HG02981 (cell line): Measurements from ENCODE around the gene ANGPTL2.

Source experiments
- ATAC-seq: cut with Tn5 transposase; IDR thresholded peaks from one replicate; pipeline ENCODE4 v1.9.1; 2021; ENCODE audit warnings: mild to moderate bottlenecking, moderate library complexity; ENCODE audit not compliant: unreplicated experiment

The ANGPTL2 gene

DNA sequence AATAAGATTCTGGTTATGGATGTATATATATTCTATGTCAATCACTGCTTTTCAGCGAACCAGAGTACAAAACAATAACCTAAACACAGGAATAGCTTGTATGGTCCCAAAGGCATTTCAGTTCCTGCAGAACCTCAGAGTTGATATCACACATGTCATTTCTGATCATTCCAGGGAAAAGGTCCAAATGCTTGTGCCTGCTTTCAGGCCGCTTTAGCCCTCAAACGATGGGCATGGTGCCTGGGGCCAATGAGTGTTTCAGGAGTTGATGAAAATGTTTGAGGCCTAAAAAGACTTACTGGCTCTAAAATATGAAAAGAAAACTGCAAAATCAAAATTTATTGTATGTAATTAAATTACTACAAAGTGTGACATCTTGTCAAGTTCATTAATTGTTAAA is 22.8 kb downstream of the ANGPTL2 start:
- no peak for ATAC-seq

DNA sequence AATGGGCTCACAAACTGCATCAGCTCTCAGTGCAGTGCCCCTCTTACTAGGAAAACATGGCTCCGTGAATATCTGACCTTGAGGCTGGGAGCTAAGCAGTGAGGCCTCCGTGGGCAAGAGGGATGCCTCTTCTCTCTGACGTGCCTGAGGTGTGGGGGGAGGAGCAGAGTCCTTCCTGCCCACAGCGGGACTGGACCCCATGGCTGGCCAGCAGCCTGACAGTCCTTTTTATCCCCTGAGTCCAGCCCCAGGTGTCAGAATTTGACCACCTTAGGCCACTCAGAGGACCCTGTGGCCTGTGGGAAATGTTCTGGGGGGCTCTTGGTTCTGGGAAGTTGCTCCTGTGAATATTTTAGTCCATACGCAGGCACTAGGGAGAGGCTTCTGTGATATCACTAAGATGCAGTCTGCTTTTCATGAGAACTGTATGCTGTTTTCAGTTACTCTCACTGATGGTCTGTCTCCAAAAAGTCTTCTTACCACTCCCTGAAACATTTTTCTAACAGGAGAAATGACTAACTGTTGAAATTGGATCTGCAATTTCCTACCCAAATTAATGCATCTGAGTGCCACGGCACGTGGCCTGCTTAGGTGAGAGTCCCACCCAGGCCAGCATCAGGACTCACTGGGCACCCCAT is 23.4 kb downstream of the ANGPTL2 start:
- ATAC-seq = no peak

DNA sequence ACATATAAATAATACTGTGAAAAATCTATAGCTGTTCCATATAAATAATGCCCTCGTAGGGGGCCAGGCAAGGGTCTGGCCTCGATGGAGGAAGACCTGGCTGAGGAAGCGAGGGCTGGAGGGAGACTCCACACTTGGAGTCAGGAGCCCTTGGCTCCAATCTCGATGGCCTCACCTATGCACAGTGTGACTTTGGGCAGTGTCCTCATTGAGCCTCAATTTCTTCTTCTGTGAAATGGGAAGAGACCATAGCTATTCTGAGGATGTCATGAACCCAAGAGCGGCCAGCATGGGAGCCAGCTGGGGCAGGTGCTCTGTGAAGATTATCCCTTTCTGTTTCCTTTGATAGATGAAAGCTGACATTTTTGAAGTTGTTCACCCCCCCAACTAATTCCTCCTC is 24.8 kb downstream of the ANGPTL2 start:
- no peak for ATAC-seq

DNA sequence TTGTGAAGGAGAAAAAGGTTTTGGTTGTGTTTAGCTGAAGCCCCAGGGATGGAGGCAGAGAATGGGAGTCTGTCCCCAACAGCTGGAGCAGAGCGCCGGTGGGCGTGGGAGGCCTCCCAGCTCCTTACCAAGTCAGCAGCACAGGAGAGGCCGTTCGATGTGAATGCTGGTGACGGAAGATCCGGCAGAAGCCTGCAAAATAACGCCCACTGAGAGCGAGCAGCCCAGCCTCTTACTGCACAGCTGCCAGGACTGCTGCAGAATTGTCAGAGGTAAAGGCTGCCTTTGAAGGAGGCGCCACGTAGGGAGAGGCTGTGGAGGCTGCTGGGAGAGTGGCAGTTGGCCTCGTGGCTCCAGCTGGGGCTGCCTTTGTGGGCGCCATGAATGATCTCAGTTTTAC is 26.2 kb downstream of the ANGPTL2 start:
- ATAC-seq = no peak

DNA sequence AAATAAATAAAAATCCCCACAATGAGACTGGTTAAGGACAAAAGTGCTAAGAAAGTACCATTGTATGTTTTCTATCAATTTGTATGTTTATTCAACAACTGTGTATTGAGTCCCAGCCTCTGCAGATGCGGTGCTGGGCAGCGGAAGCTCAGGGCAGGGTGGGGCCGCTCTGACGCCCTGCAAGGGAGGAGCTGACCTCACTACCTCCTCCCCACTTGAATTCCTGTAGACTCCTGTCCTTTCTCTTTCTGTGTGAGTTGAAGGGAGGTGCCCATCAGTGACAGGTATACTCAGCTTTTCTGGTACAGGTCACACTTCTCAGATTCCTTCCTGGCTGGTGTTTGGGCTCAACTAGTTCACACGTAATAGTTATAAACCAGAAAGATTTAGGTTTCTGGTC is 27.0 kb downstream of the ANGPTL2 start:
- ATAC-seq = no peak

DNA sequence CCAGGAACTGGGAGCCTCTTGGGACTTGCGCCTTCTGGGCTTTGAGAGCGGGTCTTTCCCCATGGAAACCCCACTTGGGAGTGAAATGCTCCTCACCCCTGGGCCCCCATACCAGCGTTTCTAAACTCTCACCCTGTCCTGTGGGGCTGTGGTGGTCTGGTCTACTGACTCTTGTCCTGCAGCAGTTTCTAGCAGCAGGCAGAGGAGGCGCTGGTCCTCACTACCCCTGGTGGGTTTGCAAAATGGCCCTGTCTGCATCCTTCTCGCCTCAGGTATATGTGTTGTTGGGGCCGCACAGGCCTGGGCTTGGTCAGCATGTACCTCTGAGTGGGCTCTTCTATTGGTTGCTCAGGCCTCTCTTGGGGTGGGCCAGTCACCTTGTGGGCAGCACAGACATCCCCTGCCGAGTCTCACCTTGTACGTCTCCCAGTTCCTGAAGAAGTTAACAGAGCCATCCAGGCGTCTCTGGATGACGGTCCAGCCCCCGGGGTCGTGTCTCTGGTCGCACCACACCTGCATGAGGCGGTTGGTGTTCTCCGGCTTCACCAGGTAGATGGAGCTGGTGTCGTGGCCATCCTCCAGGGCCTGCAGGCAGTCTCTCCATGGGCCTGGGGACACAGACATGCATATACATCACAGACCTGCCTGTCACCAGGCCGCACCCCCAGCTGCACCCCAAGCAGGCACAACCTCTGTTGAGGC is 29.0 kb downstream of the ANGPTL2 start:
- no peak for ATAC-seq

DNA sequence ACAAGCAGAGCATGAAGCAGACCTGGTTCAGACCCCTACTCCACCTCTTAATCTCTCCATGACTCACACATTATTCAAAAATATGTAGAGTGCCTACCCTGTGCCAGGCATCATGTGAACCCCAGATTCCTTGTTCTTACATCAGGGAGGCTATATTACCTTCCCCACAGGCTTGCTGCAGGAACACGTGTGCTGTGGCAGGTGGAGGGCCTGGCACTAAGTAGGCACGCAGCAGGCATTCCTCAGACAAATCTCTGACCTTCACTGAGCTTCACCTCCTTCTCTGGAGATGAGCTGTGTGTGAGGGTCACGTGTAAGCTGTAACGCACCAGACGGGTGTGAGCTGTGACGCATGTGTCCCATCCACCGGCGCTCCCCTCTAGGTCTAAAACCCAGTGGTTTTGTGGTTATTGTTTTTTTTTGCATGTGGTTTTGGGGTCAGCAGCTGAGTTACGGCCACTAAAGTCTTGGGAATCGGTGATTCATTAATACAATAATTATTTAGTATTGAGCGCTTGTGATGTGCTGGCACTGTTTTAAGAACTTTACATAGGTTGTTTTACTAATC is 30.3 kb downstream of the ANGPTL2 start:
- ATAC-seq = no peak

DNA sequence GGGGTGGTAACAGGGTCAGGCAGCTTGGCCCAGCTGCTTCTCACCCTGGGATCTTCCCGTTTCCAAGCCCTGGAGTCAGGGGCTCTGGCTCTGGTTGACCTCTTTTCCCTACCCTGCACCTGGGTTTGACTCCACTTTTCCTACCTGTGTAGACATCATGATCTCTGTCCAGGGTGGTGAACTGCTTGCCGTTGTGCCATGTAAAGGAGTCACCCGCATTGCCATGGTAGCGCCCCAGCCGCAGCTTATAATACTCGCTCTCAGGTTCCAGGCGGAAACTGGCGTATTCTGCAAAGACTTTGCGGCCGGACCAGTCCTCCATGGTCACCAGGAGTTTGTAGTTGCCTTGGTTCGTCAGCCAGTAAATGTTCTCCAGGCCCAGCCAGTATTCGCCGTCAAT is 30.9 kb downstream of the ANGPTL2 start:
- no peak for ATAC-seq

DNA sequence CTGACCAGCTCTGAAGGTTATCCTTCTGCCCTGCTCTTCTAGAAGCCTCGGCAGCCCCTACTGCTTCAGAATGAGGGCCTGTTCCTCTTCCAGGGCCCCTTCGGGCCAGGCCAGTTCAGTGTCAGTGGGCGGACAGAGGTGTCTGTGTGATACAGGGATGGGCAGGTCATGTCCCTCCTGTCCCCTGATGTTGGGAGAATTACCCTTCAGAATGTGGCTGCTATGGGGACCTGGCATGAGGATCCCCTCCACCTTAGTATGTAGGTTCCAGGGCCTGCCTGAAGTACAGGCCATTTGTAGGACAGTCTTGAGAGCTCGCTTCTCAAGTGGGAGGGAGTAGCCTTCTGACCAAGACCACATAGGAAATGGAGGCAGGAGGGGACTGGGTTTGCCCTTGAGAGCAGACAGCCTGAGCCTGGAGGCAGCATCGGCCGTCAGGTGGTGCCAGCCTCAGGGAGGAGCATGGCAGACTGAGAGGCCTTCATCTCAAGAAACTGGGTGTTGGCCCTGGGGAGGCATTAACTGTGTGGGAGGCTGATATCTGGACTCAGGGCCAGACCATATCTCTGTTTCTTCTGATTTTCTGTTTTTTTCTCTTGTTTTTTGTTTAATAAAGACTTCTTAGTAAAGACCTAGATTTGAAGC is 32.0 kb downstream of the ANGPTL2 start:
- no peak for ATAC-seq

DNA sequence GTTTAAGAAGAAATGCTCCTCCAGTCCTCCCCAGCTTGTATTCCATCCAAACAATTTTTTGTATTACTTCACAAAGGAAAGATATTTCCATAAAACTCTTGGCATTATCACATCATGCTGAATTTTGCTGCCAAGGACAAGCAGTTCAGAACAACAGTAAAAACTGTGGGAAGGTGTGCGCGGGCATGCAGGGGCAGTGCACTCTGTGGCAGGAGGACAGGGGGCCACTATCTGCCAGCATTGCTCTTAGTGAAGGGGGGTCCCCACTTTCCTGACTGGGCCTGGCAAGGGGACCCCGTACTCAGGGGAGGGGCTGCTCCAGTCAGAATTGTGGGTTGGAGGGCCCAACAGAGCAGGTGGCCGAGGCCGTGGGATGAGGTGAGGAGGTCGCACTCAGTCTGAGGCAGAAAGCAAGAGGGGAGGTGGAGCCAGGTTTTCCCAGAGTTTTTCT is 32.8 kb downstream of the ANGPTL2 start:
- ATAC-seq = no peak

DNA sequence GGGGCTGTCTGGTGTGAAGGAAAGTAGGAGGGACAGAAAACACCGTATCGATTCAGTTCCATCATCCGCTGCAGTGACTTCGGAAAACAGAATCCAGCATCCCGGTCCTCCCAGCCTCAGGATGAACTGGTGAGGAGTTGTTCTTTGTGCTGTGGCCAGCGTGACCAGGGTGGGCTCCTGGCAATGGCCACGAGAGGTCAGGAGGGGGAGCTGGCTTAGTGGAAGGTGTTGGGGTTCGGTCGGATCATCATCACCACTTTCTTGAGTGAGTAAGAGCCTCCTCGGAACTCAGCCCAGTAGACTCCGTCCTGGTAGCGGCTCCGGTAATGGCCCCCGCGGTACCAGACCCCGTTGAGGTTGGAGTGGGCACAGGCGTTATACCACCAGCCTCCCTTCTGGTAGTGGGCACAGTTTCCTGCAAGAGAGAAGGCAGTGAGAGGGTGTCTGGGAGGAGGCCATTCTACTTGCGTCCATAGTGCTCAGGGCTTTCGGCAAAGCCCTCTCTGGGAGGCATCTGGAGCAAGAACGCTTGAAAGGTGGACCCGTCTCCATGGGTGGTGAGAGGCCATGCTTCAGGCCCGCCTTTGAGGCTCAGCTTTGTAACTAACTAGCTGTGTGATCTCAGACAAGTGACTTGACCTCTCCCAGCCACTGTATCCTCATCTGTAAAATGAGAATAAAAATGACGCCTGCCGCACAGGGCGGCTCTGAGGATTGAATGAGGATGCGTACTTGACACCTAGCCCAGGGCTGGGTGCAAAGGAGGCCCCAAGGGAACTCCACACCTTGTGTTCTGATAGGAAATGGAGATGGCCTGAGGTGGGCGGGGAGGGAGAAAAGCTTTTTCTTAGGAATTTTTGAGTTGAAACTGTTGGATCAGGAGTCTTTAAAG is 33.5 kb downstream of the ANGPTL2 start:
- no peak for ATAC-seq

DNA sequence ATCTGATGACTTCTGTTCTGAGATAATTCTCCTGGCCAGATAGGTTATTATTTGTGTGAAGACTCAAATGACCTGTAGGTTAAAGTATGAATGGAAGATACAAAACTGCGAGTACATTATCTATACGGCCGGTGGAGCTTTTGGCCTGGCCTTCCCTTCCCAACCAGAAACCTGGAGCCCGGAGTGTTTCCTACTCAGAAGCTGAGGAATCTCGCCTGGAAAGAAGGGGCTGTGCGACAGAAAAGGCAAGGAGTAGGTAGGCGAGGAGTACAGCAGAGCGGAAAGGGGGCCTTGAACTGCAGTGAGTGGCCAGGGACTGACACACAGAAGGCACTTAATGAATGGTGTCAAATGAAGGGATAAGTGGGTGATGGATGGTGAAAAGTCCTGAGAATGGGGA is 34.6 kb downstream of the ANGPTL2 start:
- no peak for ATAC-seq

DNA sequence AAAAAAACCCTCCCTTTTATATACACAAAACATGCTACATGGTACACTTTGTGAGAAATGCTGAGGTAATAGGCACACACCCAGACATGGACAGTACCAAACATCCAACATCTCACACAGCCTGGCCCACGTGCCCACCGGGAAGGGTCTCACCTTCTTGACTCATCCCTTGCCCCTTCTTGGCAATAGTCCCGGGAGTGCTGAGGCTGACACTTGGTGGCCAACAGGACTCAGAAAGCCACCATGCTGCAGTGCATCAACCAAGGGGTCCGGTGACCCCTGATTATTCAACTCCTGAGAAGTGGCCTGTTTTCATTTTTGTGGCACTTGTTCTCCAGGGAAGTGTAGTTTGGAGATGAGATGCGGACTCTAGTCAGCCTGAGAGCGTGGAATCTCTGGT is 35.0 kb downstream of the ANGPTL2 start:
- no peak for ATAC-seq

DNA sequence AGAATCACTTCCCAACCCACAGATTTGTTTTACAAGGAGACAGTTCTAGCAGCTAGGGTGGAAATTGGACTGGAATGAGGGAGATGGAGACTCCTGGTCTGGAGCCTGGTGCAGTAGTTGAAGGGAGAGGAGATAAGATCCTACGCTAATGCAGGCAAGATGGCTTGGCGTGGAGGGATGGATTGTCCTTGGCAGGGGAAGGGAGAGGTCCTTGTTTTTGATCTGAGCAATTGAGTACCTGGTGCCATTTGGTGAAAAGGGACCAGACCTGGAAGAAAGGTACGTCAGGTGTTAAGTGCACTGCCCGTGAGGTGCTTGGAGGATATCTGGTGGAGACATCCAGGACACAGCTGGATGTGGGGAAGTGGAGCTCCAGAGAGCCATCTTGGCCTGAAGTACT is 35.7 kb downstream of the ANGPTL2 start:
- ATAC-seq = no peak

DNA sequence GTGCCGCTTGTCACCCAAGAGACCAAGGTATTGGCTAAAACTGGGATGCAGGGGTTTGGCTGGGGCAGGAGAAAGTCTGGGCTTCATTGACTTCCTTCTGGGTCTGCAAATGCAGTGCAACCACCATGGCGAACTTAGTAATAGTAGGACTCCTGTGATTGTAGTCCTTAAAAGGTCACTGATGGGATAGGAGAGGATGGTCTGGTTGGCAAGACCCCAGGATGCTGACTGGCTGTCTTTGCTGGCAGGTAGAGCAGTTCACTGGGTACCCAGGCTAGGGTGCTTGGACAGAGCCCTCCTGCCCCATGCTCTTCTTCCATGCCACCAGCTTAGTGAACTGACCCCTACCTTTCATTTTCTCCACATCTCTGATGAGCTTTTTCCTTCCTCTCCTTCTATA is 37.2 kb downstream of the ANGPTL2 start:
- ATAC-seq = no peak

DNA sequence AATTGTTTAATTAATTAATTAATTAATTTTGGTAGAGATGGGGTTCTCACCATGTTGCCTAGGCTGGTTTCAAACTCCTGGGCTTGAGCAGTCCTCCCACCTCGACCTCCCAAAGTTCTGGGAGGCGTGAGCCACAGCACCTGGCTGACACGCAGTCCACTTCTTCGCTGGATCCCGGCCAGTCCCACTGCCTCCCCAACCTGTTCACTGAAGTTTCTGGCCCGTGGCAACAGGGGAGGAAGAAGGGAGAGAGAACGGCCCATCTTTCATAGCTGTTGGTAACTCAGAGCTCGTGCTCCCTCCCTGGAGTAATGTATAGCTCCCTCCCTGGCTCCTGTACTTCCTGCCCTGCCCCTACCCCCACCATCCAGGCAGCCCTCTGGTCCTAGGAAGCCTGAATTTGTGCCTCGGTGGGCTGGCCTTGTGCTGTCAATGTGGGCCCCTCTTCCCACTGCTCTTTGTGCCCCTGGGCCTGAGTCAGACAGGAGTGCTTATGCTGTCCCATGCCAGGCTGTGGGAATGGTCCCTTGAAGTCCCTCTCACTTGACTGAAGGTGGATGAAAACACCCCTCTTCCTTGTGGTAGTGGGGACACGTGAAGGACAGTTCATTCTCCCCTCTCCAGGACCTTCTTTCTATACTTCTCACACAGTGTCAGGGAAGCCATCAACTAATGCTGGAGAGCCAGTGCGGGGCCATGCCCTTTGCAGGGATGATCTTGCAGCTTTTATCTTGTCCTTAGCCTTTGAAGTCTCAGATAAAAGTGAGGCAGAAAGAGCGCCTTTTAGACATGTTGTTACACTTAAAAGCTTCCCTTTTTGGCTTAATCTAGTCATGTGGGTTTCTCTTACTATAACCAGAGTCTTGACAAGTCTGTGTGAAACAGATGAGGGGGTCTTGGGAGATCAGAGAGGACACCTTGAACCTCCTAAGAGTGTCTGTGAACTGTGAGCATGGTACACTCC is 38.1 kb downstream of the ANGPTL2 start:
- ATAC-seq = no peak

DNA sequence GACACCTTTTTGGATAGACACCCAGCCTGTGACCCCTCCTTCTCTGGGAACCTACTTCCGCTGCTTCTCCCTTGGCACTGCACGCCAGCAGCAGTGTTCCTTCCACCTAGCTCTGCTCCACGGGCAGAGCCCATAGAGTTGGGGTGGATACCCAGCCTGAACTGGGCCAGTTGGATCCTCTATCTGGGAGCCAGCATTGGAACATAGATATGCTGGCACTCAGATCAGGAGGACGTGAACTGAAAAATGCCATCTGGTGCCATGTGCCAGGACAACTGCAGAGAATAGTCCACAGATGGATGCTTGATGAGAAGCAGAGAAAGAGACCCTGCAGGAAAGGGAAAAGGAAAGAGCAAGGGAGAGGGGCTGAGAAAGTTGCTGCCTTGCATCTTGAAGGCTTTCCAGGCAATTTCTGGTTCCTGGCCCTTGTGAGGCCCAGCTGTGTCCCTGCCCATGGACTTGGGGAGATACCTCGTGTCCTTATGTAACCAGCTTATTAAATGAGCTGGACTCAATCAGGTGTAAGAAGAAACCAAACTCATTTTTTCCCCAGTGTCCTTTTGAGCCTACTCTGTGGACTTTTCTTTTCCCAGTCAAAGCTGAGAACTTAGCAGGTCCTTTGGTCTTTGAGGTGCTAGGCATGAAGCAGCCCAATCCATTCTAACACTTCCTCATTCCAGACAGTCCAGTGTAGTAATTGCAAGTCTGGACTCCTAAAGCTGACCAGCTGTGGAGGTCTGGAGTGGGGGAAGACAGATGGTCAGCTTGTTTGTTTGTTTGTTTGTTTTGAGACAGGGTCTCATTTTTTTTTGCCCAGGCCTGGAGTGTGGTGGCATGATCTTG is 39.1 kb downstream of the ANGPTL2 start:
- no peak for ATAC-seq

DNA sequence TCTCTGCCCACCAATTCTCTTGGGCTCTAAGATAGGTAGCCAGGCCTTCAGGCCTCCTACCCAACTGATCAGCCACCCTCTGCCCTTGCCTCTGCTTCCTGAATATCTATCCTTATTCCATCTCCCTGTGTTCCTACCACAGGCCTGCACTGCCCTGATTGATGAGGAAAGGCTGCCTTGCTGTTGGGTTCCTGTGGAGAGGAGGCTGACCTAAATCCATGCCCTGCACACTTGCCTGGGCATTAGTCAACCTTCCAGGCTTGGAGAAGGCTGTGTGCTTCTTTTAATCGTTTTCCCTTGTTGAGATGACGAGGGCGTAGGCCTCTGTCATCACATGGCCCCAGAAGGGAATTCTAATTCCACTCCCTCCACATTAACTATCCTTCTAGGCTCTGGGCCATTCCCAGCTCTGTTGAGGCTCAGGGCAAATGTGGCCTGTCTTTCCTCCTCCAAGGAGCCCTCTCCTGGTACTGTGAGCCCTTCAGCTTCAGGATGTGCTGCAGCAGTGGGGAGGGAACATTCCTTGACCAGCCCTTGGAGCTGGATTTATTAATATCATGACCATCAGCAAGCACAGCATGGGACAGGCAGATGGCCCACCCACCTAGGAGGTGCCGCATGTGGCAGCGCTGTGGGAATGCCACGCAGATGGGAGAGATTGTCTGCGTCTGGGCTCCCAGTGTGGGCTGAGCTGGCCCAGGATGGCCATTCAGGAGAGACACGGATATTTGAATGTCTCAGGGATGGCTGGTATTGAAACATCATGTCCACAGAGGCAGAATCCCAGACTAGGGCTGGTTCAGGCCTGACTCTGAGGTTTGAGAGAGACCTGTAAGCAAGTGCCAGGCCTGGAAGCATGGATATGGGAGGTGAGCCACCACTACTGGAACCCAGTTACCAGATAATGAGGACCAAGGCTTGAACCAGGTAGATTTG is 40.9 kb downstream of the ANGPTL2 start:
- ATAC-seq = no peak
